Embryonic facial prominence (tissue), 1 donor: ENCODE data around the gene KLK12.

ENCODE experiments used
- DNase-seq: peaks from one replicate; pipeline ENCODE4 v3.0.0-alpha.2; 2016; ENCODE audit errors: extremely low spot score

The KLK12 gene

DNA sequence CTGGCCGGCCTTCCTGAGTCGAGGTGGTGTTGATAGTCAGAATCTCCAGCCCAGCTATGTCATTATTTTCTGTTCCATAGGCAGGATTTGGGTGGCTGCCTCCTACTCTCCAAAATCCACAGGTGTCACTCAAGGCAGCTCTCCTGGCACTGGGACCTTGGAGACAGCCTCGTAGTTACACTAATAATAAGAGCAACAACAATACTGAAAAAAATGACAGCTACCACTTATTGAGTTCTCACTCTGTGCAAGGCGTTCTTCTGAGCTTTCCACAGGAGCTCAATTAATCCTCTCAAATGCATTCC is 12.2 kb upstream of the KLK12 start:
- DNase-seq = no peak

DNA sequence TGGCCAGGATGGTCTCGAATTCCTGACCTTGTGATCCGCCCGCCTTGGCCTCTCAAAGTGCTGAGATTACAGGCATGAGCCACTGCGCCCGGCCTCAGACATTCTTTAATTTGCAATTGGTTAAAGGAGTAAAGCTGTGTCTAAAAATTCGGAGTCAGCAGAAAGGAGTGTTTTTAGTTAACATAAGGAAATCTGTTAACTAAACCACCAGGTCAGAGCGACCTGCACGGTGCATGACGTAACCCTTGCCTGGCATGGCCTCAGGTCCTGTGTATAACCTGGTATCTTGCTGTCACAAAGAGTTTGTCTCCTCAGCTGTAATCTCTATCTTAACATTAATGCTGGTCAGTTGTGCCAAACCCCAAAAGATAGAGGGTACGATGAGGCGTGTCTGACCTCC is 9.5 kb upstream of the KLK12 start:
- no peak for DNase-seq

DNA sequence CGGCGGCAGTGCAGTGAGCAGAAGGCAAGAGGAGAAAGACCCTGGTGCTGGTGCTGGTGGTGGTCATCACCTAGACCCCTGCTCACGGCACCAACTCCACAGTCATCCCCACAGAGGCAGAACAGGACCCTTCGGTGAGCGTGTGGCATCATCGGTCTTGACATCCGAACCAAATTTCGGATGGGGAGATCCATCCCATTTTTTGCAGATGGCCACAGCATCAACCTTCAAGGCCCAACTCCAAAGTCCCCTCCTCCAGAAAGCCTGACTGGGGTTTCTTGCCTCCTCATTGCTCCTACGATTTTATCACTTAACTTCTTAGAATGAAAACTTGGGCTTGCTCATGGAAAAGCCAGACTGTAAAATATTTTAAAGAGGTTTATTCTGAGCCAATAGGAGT is 8.7 kb upstream of the KLK12 start:
- no peak for DNase-seq

- DNase-seq = no peak
Observed at GRCh38 chr19:51040151-51040550, 5.3 kb upstream of the KLK12 start.

GRCh38 chr19:51036519-51036918 is 1.7 kb upstream of the KLK12 start:
- no peak for DNase-seq

- DNase-seq = no peak
Observed at GRCh38 chr19:51031880-51032225, 2.9 kb downstream of the KLK12 start.

DNA sequence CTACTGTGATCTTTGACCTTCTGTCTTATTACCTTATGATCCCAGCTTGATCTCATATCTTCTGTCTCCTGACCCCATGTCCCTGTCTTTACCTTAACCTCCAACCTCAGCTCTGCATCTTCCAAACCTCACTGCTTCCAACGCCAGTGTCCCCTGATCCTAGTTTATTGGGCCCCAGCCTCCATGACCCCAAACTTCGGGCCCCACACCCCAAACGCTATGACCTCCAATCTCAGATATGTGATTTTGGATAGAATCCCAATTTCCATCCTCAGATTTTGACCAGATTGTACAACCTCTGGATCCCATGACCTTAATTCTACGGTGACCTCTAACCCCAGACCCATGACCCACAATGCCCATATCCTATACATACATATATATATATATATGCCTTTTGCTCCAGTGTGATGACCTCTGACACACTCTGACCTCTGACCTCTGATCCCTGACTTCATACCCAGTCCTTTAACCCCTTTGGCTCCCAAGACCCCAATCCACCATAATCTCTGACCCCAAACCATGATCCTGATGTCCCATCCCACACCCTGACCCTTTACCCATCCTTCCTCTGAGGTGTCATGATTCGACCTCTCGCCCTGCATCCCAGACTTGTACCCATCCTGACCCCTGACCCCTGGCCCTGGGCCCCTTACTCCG is 3.5 kb downstream of the KLK12 start:
- no peak for DNase-seq

- DNase-seq = no peak
Observed at GRCh38 chr19:51030631-51031030, 4.2 kb downstream of the KLK12 start.

GRCh38 chr19:51029718-51030117 is 5.1 kb downstream of the KLK12 start:
- DNase-seq = no peak

- no peak for DNase-seq
Observed at GRCh38 chr19:51027873-51028272, 6.9 kb downstream of the KLK12 start.

DNA sequence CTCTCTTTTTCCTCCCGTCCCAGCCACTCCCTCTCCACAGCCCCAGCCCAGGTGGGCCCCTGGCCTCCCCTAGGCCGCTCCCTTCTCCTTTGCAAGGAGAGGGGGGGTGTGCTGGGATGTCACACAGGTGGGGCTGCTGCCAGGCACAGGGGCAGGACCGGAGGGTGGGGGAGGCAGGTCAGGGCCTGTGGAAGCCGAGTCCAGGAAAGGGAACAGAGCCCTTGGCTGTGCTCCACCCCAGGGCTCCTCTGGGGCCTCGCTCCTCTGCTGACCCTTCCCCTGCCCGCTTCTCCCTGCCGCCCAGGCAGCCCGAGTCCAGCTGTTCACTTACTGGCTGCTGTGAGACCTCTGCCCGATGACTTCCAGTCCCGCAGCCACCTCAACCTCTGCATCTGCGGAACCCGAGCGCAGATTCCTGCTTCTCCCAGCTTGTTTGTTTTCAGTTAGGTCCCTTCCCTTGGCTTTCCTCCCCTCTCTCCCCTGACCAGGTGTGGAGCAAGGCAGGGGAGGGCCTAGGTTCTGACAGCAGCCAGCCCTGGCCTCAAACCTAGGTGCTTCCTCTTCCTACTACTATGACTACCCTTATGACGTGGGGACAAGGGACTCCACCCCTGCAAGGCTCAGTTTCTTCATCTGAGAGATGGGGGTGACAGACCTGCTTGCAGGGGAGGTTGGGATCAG is 7.5 kb downstream of the KLK12 start:
- no peak for DNase-seq

- DNase-seq = no peak
Observed at GRCh38 chr19:51026554-51026831, 8.3 kb downstream of the KLK12 start, which contains the start of gene KLK11. TSS of gene KLK11 (minus strand) at chr19:51026616. CDS start at chr19:51025631, 985 bp downstream.

GRCh38 chr19:51025809-51026553 is 8.8 kb downstream of the KLK12 start:
- DNase-seq = no peak

GRCh38 chr19:51025401-51025800 is 9.4 kb downstream of the KLK12 start:
- DNase-seq = no peak

GRCh38 chr19:51024924-51025323 is 9.9 kb downstream of the KLK12 start:
- DNase-seq = no peak

DNA sequence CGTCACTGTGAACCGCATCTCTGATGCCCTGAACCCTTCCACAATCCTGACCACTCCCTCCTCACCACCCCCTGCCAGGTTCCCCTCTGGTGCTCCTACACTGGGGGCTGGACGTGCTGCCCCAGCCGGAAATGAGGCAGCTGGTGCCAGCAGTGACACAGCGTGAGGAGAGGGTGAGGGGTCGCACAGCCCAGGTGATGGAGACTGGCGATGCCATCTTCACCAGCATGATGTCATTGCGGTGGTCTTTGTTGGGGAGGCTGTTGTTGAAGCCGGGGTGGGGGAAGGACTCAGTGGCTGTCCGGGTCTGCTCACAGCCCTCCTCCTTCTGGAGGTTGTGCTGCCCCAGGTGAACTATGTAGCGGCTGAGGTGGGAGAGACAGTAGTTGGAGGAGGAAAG is 10.9 kb downstream of the KLK12 start:
- DNase-seq = no peak

DNA sequence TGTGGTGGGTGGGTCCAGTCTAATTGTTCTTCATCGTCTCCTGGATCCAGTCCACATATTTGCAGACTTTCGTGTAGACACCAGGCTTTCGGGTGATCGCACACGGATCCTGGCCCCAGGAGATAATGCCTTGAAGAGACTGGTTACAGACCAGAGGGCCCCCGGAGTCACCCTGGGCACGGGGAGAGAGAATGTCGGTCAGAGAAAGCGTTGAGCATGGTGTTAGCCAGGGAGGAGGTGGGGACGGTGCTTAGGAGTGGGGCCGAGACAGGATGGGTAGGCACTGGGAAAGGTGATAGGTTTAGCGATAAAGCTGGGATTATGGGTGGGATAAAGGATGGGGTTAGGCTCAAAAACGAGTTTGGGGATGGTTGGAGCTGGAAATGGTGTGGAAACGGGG is 12.3 kb downstream of the KLK12 start:
- DNase-seq = no peak

GRCh38 chr19:51020988-51021651 is 13.7 kb downstream of the KLK12 start:
- no peak for DNase-seq

DNA sequence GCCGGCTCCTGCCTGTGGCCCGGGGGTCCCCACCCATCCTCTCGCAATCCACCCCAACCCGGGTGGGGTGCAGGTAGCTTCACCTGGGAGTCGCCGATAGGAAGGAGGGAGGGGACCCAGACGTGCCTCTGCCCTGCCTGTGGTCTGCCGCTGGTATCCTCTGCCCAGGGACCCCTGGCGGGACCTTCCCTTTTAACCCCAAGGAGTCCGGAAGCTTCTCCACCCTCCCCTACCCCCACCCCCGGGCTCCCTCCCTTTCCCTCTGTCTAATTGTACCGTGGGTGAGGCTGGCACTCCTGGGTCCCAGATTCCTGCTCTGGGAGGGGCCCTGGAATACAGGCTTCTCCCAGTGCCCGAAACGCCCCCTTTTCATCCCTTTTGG is 15.3 kb downstream of the KLK12 start, which contains the start of gene KLK10:
Gene KLK10, minus strand, starts transcription at position 166 of the 382 bp plus-strand sequence. CDS start 579 bp downstream, outside the sequence.
- no peak for DNase-seq

DNA sequence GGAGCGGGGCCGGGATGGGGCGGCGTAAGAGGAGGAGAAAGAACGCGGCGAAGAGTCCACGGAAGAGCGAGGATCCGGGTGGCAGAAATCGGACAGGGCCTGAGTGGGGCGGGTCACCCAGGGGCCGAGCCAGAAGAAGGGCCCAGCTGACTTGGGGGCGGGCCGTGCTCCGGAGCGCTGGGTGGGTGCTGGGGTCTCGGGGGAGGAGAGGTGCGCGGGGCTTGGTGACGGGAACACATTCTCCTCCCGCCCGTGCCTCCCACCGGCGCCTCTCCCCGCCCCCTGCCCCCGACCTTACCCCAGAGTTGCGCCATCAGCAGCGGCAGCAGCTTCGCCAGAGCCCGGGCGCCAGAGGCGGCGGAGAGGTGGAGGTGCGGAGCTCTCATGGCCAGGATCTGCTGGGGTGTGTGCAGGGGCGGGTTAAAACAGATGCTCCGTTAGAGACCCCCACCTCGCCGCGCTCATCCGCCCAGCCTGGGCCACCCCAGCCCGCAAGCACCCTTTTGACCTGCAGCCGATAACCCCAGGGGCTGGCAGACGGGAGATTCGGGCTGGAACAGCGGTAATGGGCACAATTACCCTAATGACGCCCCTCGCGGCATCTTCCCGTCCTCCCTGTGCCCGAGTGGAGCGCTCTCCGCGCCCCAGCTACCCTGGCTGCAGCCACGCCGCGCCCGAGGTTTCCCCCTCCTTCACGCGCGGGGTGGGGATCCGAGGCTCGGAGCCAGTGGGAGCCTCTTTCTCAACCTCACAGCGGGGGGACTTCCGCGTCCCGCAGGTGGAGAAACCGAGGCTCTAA is 15.9 kb downstream of the KLK12 start:
- DNase-seq = no peak

GRCh38 chr19:51016798-51017683 is 17.8 kb downstream of the KLK12 start:
- no peak for DNase-seq
